Spleen (tissue), 7 donors: ENCODE data around the gene CXorf38.

ENCODE experiments used
- POLR2A ChIP-seq, 3 donors: fragments of 450-650 bp; IDR thresholded peaks; one replicate each; pipeline ENCODE4 v1.5.1; 2017; ENCODE audit warnings: antibody characterized with exemption in 3 of 3, mild to moderate bottlenecking in 1 of 3
- TF ChIP-seq, protein P1 (sequence below), 11 experiments: fragments of 200-600 bp in 7 of 11; fragments of 450-650 bp in 4 of 11; sonication (generic) in 4 of 11; IDR thresholded peaks in 8 of 11; conservative IDR thresholded peaks in 3 of 11; 1 replicate in 7 of 11; 2 replicates in 4 of 11; pipeline versions ENCODE4 v1.4.0 to v1.8.0; 2016 to 2021; ENCODE audit warnings: antibody characterized with exemption in 11 of 11, inconsistent platforms in 4 of 11, mild to moderate bottlenecking in 1 of 11
- donor health status: DM: no; HTN: no; CAD: no; lungs with moderate emphysema.
- donor health status: DM: no; HTN: no; CAD: no.
- donor health status: DM: no; HTN: no; CAD: no.

- TF ChIP-seq, protein P1, sequence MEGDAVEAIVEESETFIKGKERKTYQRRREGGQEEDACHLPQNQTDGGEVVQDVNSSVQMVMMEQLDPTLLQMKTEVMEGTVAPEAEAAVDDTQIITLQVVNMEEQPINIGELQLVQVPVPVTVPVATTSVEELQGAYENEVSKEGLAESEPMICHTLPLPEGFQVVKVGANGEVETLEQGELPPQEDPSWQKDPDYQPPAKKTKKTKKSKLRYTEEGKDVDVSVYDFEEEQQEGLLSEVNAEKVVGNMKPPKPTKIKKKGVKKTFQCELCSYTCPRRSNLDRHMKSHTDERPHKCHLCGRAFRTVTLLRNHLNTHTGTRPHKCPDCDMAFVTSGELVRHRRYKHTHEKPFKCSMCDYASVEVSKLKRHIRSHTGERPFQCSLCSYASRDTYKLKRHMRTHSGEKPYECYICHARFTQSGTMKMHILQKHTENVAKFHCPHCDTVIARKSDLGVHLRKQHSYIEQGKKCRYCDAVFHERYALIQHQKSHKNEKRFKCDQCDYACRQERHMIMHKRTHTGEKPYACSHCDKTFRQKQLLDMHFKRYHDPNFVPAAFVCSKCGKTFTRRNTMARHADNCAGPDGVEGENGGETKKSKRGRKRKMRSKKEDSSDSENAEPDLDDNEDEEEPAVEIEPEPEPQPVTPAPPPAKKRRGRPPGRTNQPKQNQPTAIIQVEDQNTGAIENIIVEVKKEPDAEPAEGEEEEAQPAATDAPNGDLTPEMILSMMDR (IDR thresholded peaks at IDR 0.05 in 8 of 11, conservative IDR thresholded peaks at IDR 0.05 in 3 of 11), result no peak
- TF ChIP-seq POLR2A (IDR thresholded peaks at IDR 0.05), result no peak
Measured at GRCh38 chrX:40653535-40653934, 6.2 kb upstream of the CXorf38 start.
